Prostate gland (tissue), 2 donors: ENCODE measurements around the gene FAM193A.
"Not testable (repeated sequence)": the region's sequence is repeated elsewhere in the genome, so short reads cannot be mapped to it uniquely, and the experiment has no call there.

Experiments used
- CTCF ChIP-seq, 4 experiments: fragments of 200-600 bp in 2 of 4; fragments of 450-650 bp in 2 of 4; sonication (generic) in 2 of 4; IDR thresholded peaks; 1 replicate in 3 of 4; 2 replicates in 1 of 4; pipeline ENCODE4 v1.5.1; 2016 to 2019; ENCODE audit warnings: antibody characterized with exemption in 4 of 4, mild to moderate bottlenecking in 2 of 4, moderate library complexity in 2 of 4
- POLR2A ChIP-seq: fragments of 450-650 bp; IDR thresholded peaks from one replicate; pipeline ENCODE4 v1.6.1; 2016; ENCODE audit warnings: antibody characterized with exemption, mild to moderate bottlenecking

- not testable (repeated sequence) for TF ChIP-seq CTCF (IDR thresholded peaks at IDR 0.05); POLR2A
Observed at GRCh38 chr4:2762486-2763370, 226.3 kb downstream of the FAM193A start.
